Spleen (tissue), 7 donors: ENCODE results near the gene MRPS10.

ENCODE experiments used
- CTCF ChIP-seq, 11 experiments: fragments of 200-600 bp in 7 of 11; fragments of 450-650 bp in 4 of 11; sonication (generic) in 4 of 11; IDR thresholded peaks in 8 of 11; conservative IDR thresholded peaks in 3 of 11; 1 replicate in 7 of 11; 2 replicates in 4 of 11; pipeline versions ENCODE4 v1.4.0 to v1.8.0; 2016 to 2021; ENCODE audit warnings: antibody characterized with exemption in 11 of 11, inconsistent platforms in 4 of 11, mild to moderate bottlenecking in 1 of 11
- POLR2A ChIP-seq, 3 donors: fragments of 450-650 bp; IDR thresholded peaks; one replicate each; pipeline ENCODE4 v1.5.1; 2017; ENCODE audit warnings: antibody characterized with exemption in 3 of 3, mild to moderate bottlenecking in 1 of 3
- POLR2AphosphoS5 ChIP-seq, 3 donors: sonication (generic); formaldehyde crosslinking; IDR thresholded peaks; one replicate each; pipeline ENCODE4 v1.5.1; 2017; ENCODE audit warnings: antibody characterized with exemption in 3 of 3
- donor health status: DM: no; HTN: no; CAD: no; lungs with moderate emphysema.
- donor health status: DM: no; HTN: no; CAD: no.
- donor health status: DM: no; HTN: no; CAD: no.

DNA sequence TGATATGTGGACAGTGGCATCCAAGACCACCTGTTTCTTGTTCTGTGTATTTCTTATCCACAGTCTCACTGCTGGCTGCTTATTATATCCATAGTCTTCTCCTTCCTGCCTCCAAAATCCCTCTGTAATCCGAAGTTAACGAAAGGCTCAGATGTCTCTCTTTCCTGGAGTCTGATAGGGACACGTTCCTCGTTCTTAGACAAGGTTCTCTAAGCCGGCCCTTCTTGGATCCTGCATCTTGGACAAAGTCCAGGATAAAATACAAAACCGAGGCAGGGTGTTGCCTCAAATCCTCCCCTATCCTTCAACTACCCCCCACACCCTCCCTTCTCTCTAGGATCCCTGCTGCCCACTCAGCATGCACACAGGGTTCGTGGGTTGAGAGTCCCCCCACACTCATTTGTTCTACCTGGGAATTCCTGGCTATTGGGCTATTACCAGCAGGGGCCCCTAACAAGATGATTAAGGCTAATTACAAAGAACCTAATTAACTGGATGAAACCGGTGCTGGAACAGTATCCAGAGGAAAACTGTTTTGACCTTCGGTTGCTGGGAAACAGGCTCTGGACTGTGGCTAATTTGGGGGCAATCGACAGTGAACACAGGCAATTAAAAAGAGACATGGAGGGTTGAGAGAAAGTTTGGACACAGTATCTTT is 32.7 kb upstream of the MRPS10 start:
- TF ChIP-seq POLR2A (IDR thresholded peaks at IDR 0.05) = no peak
- TF ChIP-seq CTCF (IDR thresholded peaks at IDR 0.05 in 8 of 11, conservative IDR thresholded peaks at IDR 0.05 in 3 of 11) = no peak
- no peak for TF ChIP-seq POLR2AphosphoS5 (IDR thresholded peaks at IDR 0.05)
